Naive thymus-derived CD8-positive, alpha-beta T cell (primary cell): ENCODE measurements around the gene SLC7A14. TPM values are rescaled to one million over a fixed set of nuclear protein-coding genes. Genes with fewer than 3 reads are reported as not detected.

Experiments used
- ATAC-seq, 2 donors: fragments of 150-1000 bp; cut with Tn5 transposase in 1 of 2; sonication (Bioruptor Pico), chemical (Tn5 transposase) in 1 of 2; 1 replicate in 1 of 2; 2 replicates in 1 of 2; pipeline ENCODE4 v1.10.0; 2021; ENCODE audit warnings: mild to moderate bottlenecking in 2 of 2, moderate library complexity in 2 of 2
- POLR2A ChIA-PET: fragments of 350-600 bp; sonication (Branson Sonifier 250); formaldehyde crosslinking; loops from one replicate; lab custom pipeline; 2021; ENCODE audit warnings: antibody characterized with exemption; lab: Charles Lee
- DNase-seq, 10 donors: peaks; one replicate each; pipeline versions ENCODE4 v3.0.0 to v3.0.0-alpha.2; 2020 to 2022
- H3K27ac Mint-ChIP-seq, 10 donors: one replicate each; pipeline ENCODE4 v1.8.0; 2020 to 2022; ENCODE audit warnings: mild to moderate bottlenecking in 10 of 10, mixed read lengths in 10 of 10, moderate library complexity in 4 of 10, inconsistent platforms in 1 of 10
- H3K27me3 Mint-ChIP-seq, 5 donors: one replicate each; pipeline ENCODE4 v1.8.0; 2021 to 2022; ENCODE audit warnings: mixed read lengths in 5 of 5
- H3K36me3 Mint-ChIP-seq, 3 donors: one replicate each; pipeline ENCODE4 v1.8.0; 2020 to 2022; ENCODE audit warnings: mixed read lengths in 3 of 3, mild to moderate bottlenecking in 2 of 3, inconsistent platforms in 1 of 3
- H3K4me1 Mint-ChIP-seq, 4 donors: one replicate each; pipeline ENCODE4 v1.8.0; 2021 to 2022; ENCODE audit warnings: mixed read lengths in 4 of 4
- H3K4me3 Mint-ChIP-seq, 10 donors: one replicate each; pipeline ENCODE4 v1.8.0; 2020 to 2022; ENCODE audit warnings: mild to moderate bottlenecking in 10 of 10, mixed read lengths in 10 of 10, moderate library complexity in 6 of 10, inconsistent platforms in 1 of 10
- H3K9me3 Mint-ChIP-seq, 9 donors: one replicate each; pipeline ENCODE4 v1.8.0; 2020 to 2022; ENCODE audit warnings: mixed read lengths in 9 of 9, mild to moderate bottlenecking in 3 of 9, inconsistent platforms in 1 of 9, moderate library complexity in 1 of 9
- polyA plus RNA-seq, 3 donors: library from polyadenylated mRNA; unstranded; fragments of 300-500 nt; fragmentation: Illumina TruSeq; gene quantifications; one replicate each; pipeline ENCODE4 v1.2.3, GENCODE V29; 2021
- total RNA-seq, 8 experiments: library from RNA in 2 of 8; stranded (reverse) in 2 of 8; gene quantifications; one replicate each; pipeline ENCODE4 v1.2.3 and lab custom pipeline; 2021 to 2026

The SLC7A14 gene
- total and polyA plus RNA-seq, 5 experiments from 2014 or later, result not detected

GRCh38 chr3:170524073-170524472 lies 61.8 kb downstream of the SLC7A14 start:
- POLR2A ChIA-PET, result no interaction called here
- Mint-ChIP-seq H3K9me3 (no peaks in the 10 kb centered on the region), H3K36me3 (no peaks in the 10 kb centered on the region), H3K27me3 (peaks cover 0 to 2% (median 0%) of the 10 kb centered on the region in 5 donors), H3K27ac (no peak overlapping the region), H3K4me3 (no peak overlapping the region), H3K4me1 (no peaks in the 10 kb centered on the region)
- no peak for DNase-seq
- ATAC-seq, result no peak

DNA sequence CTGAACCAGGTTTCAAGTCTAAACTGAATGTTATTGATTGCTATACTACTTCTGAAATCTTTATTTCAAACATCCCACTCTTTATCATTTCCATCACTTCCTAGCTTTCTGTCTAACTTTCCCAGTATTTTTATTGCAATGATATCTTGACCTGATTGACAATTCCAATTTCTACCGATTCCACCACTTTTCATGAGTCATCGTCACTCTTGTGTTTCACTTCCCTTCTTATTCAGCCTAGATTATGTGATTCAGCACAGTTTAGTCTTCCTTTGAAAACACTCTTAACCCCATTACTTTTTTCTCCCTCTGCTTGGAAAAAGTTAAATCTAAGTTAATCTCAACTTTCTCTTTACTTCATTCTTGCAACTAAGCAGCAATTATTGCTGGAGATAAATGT lies 62.6 kb downstream of the SLC7A14 start:
- DNase-seq (no peak), ATAC-seq (no peak)
- POLR2A ChIA-PET, result no interaction called here
- Mint-ChIP-seq H3K27me3 (peaks cover 0 to 8% (median 6%) of the 10 kb centered on the region in 5 donors), H3K36me3 (no peaks in the 10 kb centered on the region), H3K4me3 (no peak overlapping the region), H3K27ac (no peak overlapping the region), H3K4me1 (no peaks in the 10 kb centered on the region), H3K9me3 (no peaks in the 10 kb centered on the region)

DNA sequence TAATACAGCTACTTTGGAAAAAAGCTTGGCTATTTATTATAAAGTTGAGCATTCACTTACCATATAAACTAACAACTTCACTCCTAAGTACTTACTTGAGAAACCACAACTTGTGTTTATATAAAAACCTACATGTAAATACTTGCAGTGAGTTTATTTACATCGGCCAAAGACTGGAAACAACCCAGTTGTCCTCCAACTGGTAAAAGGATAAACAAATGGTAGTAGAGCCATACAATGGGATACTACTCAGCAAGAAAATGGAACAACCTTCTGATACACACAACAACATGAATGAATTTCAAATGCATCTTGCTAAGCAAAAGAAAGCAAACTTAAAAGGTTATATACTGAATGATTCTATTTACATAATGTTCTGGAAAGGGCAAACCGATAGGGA lies 63.7 kb downstream of the SLC7A14 start:
- H3K27me3 Mint-ChIP-seq, result peaks cover 0 to 12% (median 6%) of the 10 kb centered on the region in 5 donors
- no peaks in the 10 kb centered on the region for H3K9me3 Mint-ChIP-seq
- H3K4me1 Mint-ChIP-seq, result no peaks in the 10 kb centered on the region
- POLR2A ChIA-PET, result no interaction called here
- H3K36me3 Mint-ChIP-seq, result no peaks in the 10 kb centered on the region
- DNase-seq (no peak), ATAC-seq (no peak)
- H3K4me3 Mint-ChIP-seq, result no peak overlapping the region
- no peak overlapping the region for H3K27ac Mint-ChIP-seq

DNA sequence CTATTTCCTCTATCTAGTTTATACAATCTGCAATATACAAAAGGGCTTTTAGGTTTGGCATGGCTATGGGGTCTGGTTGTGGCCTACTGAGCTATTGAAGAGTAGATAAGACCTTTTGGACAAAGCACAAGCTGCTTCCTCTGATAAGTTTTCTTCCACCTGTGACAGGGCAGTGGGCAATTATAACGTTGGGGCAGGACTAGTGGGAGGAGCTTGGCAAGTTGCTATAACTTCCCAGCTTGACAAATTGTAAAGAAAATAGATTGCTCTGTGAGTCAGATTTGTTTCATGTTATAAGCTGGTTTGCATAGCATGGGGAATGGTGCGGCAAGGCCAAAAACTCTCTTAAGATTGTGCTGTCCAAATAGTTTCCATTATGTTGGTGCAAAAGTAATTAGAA lies 64.9 kb downstream of the SLC7A14 start:
- no peaks in the 10 kb centered on the region for H3K9me3 Mint-ChIP-seq
- no peaks in the 10 kb centered on the region for H3K4me1 Mint-ChIP-seq
- H3K27me3 Mint-ChIP-seq, result peaks cover 0 to 14% (median 7%) of the 10 kb centered on the region in 5 donors
- H3K36me3 Mint-ChIP-seq, result no peaks in the 10 kb centered on the region
- no peak for ATAC-seq
- DNase-seq, result no peak
- no peak overlapping the region for H3K4me3 Mint-ChIP-seq
- POLR2A ChIA-PET, result no interaction called here
- H3K27ac Mint-ChIP-seq, result no peak overlapping the region

DNA sequence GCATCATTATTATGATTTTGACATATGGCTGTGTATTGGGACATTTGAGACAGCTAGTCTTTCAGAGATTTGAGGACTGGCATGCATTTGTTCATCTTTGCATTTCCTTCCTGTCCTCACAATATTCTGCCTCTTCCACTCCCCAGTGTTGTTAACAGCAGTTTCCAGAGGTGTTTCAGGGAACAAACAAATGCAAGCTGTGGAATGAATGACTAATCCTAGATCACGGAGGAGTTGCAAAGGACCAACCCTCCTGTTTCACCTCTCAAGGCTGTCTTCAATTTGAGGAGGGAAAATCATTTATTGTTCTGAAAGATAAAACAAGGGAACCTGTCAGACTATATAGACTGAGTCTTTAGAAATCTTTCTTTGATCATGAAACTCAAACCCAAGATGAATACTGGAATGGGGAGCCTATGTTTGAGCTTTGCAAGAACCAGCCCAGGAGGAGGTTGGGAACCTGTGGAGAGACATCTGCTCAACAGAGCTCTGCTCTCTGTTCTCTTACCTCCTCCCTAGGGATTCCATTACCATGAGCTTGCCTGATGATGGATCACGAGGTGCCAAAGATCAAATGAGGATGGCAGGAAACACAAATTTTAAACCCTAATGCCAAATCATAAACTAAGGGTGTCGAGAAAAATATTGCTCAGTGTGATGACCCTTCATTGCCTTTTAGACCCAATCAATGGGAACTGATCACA lies 68.5 kb downstream of the SLC7A14 start:
- POLR2A ChIA-PET, result no interaction called here
- H3K4me1 Mint-ChIP-seq, result no peaks in the 10 kb centered on the region
- H3K9me3 Mint-ChIP-seq, result no peaks in the 10 kb centered on the region
- no peak for ATAC-seq
- H3K27ac Mint-ChIP-seq, result no peak overlapping the region
- H3K4me3 Mint-ChIP-seq, result no peak overlapping the region
- no peak for DNase-seq
- no peaks in the 10 kb centered on the region for H3K36me3 Mint-ChIP-seq
- H3K27me3 Mint-ChIP-seq, result peaks cover 2 to 21% (median 11%) of the 10 kb centered on the region in 5 donors

GRCh38 chr3:170513642-170514041 lies 72.2 kb downstream of the SLC7A14 start:
- H3K27ac Mint-ChIP-seq, result no peak overlapping the region
- H3K9me3 Mint-ChIP-seq, result no peaks in the 10 kb centered on the region
- DNase-seq, result no peak
- POLR2A ChIA-PET, result no interaction called here
- H3K27me3 Mint-ChIP-seq, result peaks cover 2 to 31% (median 13%) of the 10 kb centered on the region in 5 donors
- peaks cover 0 to 3% (median 0%) of the 10 kb centered on the region in 3 donors for H3K36me3 Mint-ChIP-seq
- no peak for ATAC-seq
- H3K4me3 Mint-ChIP-seq, result no peak overlapping the region
- no peaks in the 10 kb centered on the region for H3K4me1 Mint-ChIP-seq

GRCh38 chr3:170511371-170511770 lies 74.5 kb downstream of the SLC7A14 start:
- H3K27ac Mint-ChIP-seq, result no peak overlapping the region
- peaks cover 0 to 3% (median 0%) of the 10 kb centered on the region in 3 donors for H3K36me3 Mint-ChIP-seq
- no peaks in the 10 kb centered on the region for H3K9me3 Mint-ChIP-seq
- no peak overlapping the region for H3K4me3 Mint-ChIP-seq
- POLR2A ChIA-PET, result no interaction called here
- ATAC-seq (no peak), DNase-seq (no peak)
- no peaks in the 10 kb centered on the region for H3K4me1 Mint-ChIP-seq
- H3K27me3 Mint-ChIP-seq, result peaks cover 9 to 42% (median 22%) of the 10 kb centered on the region in 5 donors

DNA sequence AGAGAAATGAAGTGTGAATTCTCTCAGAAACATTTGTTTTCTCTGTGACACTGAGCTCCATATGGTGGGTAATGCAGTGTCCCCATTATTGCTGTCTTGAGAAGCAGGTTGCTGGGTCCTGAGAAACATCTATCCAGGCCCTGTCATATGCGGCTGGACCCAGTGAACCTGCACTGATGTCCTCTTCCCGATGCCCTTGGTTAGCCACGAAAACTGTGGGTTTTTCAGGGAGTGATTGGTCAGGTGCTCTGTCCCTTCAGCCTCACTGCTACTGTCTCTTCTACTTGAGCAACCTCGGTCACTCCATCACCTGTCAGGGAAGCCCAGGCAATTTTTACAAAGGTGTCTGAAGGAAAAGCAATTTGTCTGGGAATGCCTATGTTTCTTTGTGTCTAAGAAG lies 77.0 kb downstream of the SLC7A14 start:
- DNase-seq (no peak), ATAC-seq (no peak)
- Mint-ChIP-seq H3K27me3 (peaks cover 7 to 33% (median 19%) of the 10 kb centered on the region in 5 donors), H3K36me3 (peaks cover 0 to 3% (median 0%) of the 10 kb centered on the region in 3 donors), H3K4me3 (no peak overlapping the region), H3K9me3 (no peaks in the 10 kb centered on the region), H3K4me1 (no peaks in the 10 kb centered on the region), H3K27ac (no peak overlapping the region)
- POLR2A ChIA-PET, result no interaction called here

GRCh38 chr3:170508291-170508690 lies 77.6 kb downstream of the SLC7A14 start:
- H3K36me3 Mint-ChIP-seq, result peaks cover 0 to 3% (median 0%) of the 10 kb centered on the region in 3 donors
- H3K27ac Mint-ChIP-seq, result no peak overlapping the region
- ATAC-seq (no peak), DNase-seq (no peak)
- H3K4me3 Mint-ChIP-seq, result no peak overlapping the region
- peaks cover 7 to 33% (median 16%) of the 10 kb centered on the region in 5 donors for H3K27me3 Mint-ChIP-seq
- POLR2A ChIA-PET, result no interaction called here
- no peaks in the 10 kb centered on the region for H3K9me3 Mint-ChIP-seq
- no peaks in the 10 kb centered on the region for H3K4me1 Mint-ChIP-seq

- no peaks in the 10 kb centered on the region for H3K9me3 Mint-ChIP-seq
- H3K27me3 Mint-ChIP-seq, result peaks cover 7 to 33% (median 16%) of the 10 kb centered on the region in 5 donors
- POLR2A ChIA-PET, result no interaction called here
- no peak overlapping the region for H3K4me3 Mint-ChIP-seq
- ATAC-seq, result no peak
- H3K36me3 Mint-ChIP-seq, result peaks cover 0 to 3% (median 0%) of the 10 kb centered on the region in 3 donors
- H3K4me1 Mint-ChIP-seq, result no peaks in the 10 kb centered on the region
- no peak overlapping the region for H3K27ac Mint-ChIP-seq
- DNase-seq, result no peak
Measured at GRCh38 chr3:170507063-170507462, 78.8 kb downstream of the SLC7A14 start.

DNA sequence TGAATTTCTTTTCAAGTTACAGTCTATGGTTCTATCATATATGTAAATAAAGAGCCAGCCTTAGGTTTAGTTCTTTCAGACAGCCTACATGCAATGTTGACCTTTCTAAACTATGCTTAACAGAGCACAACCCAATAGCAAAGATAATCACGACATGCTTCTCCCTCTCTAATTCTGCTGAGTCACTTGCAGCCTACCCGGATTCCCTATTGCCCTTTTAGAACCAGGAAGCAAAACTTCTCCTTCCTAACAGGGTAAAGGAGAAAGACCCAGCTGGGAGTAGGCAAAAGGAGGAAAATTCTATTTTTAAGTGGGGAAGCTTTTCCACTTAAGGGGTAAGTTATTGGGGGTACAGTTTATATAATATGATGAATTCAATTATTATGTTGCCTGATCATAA lies 79.3 kb downstream of the SLC7A14 start:
- Mint-ChIP-seq H3K36me3 (peaks cover 0 to 3% (median 0%) of the 10 kb centered on the region in 3 donors), H3K27me3 (peaks cover 7 to 33% (median 16%) of the 10 kb centered on the region in 5 donors), H3K4me1 (no peaks in the 10 kb centered on the region), H3K27ac (no peak overlapping the region), H3K4me3 (no peak overlapping the region), H3K9me3 (no peaks in the 10 kb centered on the region)
- ATAC-seq (no peak), DNase-seq (no peak)
- POLR2A ChIA-PET, result no interaction called here

DNA sequence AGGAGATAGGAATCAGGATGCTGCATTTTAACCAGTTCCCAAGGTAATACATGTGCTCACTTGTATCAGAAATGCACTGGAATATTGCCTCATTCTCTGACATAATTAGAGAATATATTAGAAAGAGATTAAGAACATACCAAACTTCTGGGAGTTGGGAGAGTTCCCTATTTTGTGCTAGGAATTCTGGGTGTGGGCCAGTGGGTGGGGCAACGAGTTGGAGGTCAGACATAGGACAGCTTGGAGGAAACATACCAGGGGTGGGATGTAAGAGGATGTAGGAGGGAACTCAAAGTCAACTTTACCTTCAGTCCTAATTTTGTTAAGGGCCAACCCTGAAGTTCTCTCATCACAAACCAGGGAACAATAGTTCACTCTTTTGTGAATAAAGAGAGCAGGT lies 83.6 kb downstream of the SLC7A14 start:
- Mint-ChIP-seq H3K36me3 (no peaks in the 10 kb centered on the region), H3K27ac (no peak overlapping the region), H3K9me3 (no peaks in the 10 kb centered on the region), H3K4me3 (no peak overlapping the region), H3K27me3 (peaks cover under 1 to 11% (median 5%) of the 10 kb centered on the region in 5 donors), H3K4me1 (no peaks in the 10 kb centered on the region)
- DNase-seq (no peak), ATAC-seq (no peak)
- POLR2A ChIA-PET, result no interaction called here

DNA sequence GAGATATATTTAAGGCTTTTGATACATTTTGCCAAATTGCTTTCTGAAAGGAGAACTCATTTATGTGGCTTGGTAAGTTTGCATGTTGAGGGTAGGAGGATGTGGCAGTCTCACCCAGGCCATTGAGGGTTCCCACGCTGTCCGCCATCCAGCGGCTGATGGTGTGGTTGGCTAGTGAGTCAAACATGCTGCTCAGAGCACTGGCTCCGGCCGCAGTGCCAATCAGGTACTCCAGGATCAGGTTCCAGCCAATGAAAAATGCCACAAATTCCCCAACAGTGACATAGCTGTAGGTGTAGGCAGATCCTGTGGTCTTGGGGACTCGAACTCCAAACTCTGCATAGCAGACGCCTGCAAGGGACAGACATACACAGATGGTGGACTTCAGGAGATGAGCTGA lies 84.9 kb downstream of the SLC7A14 start:
- ATAC-seq, result no peak
- Mint-ChIP-seq H3K36me3 (no peaks in the 10 kb centered on the region), H3K27me3 (peaks cover 0 to 6% (median under 1%) of the 10 kb centered on the region in 5 donors), H3K9me3 (no peaks in the 10 kb centered on the region), H3K4me1 (no peaks in the 10 kb centered on the region), H3K4me3 (no peak overlapping the region), H3K27ac (no peak overlapping the region)
- POLR2A ChIA-PET, result no interaction called here
- no peak for DNase-seq

DNA sequence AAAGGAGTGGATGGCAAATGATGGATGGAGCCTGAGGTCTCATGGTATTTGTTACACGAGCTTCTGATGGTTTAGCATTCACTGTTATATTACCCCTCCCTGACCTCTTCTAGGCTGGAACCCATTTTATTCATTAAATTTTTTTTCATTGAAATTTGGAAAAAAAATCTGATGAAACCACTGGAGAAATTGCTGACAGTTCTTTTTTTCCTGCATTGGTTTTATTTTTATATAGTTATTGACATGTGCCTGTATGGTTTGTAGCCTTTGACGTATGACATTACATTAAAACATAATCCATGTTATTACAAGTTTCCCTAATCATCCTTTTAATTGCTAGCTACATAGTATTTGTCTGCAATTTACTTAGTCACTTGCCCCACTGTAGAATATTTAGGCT lies 85.4 kb downstream of the SLC7A14 start:
- Mint-ChIP-seq H3K27me3 (peaks cover 0 to 10% (median 5%) of the 10 kb centered on the region in 5 donors), H3K4me1 (no peaks in the 10 kb centered on the region), H3K4me3 (no peak overlapping the region), H3K27ac (no peak overlapping the region), H3K36me3 (no peaks in the 10 kb centered on the region), H3K9me3 (no peaks in the 10 kb centered on the region)
- DNase-seq (no peak), ATAC-seq (no peak)
- POLR2A ChIA-PET, result no interaction called here
